HUES48 (cell line): ENCODE data around the gene OLFML3.

Experiments used
- H3K27ac ChIP-seq: one replicate; pipeline ENCODE4 v1.7.0; 2013; ENCODE audit warnings: low read depth, low read length, inconsistent platforms
- H3K27me3 ChIP-seq: 2 replicates; pipeline ENCODE4 v1.6.1; 2013; ENCODE audit warnings: mild to moderate bottlenecking, low read length; ENCODE audit not compliant: control insufficient read depth, insufficient read depth
- H3K36me3 ChIP-seq: 2 replicates; pipeline ENCODE4 v1.6.1; 2013; ENCODE audit warnings: low read length; ENCODE audit not compliant: control insufficient read depth, insufficient read depth
- H3K4me1 ChIP-seq: 2 replicates; pipeline ENCODE4 v1.6.1; 2013; ENCODE audit warnings: mild to moderate bottlenecking, low read length; ENCODE audit not compliant: control insufficient read depth, insufficient read depth
- H3K4me3 ChIP-seq: 2 replicates; pipeline ENCODE4 v1.5.1; 2013; ENCODE audit warnings: mild to moderate bottlenecking, low read depth, low read length
- H3K9ac ChIP-seq: 2 replicates; pipeline ENCODE4 v1.6.1; 2013; ENCODE audit warnings: mild to moderate bottlenecking, low read depth, low read length, moderate library complexity
- H3K9me3 ChIP-seq: 2 replicates; pipeline ENCODE4 v1.6.1; 2013; ENCODE audit warnings: low read length; ENCODE audit not compliant: control insufficient read depth, insufficient read depth

OLFML3 gene

DNA sequence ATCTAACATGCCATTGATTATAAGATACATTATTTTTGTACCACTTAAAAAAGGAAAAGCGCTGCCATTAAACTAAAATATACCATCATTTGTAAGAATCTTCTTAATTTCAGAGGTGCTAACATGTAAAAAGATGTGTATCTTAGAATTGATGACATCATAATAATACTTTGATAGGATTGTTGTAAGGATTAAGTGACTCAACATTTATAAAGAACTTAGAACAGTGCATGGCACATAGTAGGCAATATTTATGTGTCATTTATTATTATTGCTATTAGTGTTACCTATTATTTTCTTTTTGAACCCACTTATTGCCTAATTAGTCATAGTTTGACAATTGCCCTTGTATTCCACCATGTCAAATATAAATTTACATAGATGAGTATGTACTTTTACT, 28.4 kb upstream of the OLFML3 start:
- H3K36me3 ChIP-seq: peaks cover 23% of the 10 kb centered on the region
- no peaks in the 10 kb centered on the region for H3K9me3 ChIP-seq

DNA sequence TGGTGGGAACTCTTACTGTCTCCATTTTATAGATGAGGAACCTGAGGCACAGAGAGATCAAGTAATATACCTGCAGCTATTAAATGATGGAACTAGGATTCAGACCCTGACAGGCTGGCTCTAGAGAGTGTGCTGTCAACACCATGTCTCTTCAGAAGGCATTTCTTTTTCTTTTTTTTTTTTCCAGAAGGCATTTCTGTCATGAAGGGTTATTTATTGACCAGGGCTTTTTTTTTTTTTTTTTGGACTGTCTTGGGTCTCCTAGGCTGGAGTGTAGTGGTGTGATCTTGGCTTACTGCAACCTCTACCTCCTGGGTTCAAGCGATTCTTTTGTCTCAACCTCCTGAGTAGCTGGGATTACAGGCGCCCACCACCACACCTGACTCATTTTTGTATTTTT, 27.6 kb upstream of the OLFML3 start:
- H3K4me3 ChIP-seq: no peak overlapping the region
- peaks cover 25% of the 10 kb centered on the region for H3K4me1 ChIP-seq
- no peaks in the 10 kb centered on the region for H3K27me3 ChIP-seq
- peaks cover 29% of the 10 kb centered on the region for H3K36me3 ChIP-seq
- no peak overlapping the region for H3K9ac ChIP-seq
- H3K9me3 ChIP-seq: no peaks in the 10 kb centered on the region
- no peak overlapping the region for H3K27ac ChIP-seq

More for the DNA sequence above, 28.4 kb upstream of the OLFML3 start:
- no peak overlapping the region for H3K27ac ChIP-seq
- no peak overlapping the region for H3K4me3 ChIP-seq
- H3K27me3 ChIP-seq: no peaks in the 10 kb centered on the region
- peaks cover 32% of the 10 kb centered on the region for H3K4me1 ChIP-seq
- no peak overlapping the region for H3K9ac ChIP-seq

DNA sequence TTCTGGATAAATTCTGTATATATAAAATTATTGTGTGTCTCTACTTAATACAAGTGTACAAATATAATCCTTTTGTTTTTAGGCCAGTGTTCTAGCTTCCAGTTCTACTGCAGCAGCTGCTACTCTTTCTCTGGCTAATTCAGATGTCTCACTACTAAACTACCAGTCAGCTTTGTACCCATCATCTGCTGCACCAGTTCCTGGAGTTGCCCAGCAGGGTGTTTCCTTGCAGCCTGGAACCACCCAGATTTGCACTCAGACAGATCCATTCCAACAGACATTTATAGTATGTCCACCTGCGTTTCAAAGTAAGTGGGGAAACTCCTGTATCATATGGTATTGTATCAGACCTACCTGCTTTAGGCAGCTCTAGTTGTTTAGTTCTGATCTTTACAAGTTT, 21.3 kb upstream of the OLFML3 start:
- Histone ChIP-seq H3K27ac (no peak overlapping the region), H3K27me3 (no peaks in the 10 kb centered on the region), H3K9me3 (no peaks in the 10 kb centered on the region), H3K36me3 (peaks cover 71% of the 10 kb centered on the region), H3K4me1 (no peaks in the 10 kb centered on the region), H3K9ac (no peak overlapping the region), H3K4me3 (no peak overlapping the region)

DNA sequence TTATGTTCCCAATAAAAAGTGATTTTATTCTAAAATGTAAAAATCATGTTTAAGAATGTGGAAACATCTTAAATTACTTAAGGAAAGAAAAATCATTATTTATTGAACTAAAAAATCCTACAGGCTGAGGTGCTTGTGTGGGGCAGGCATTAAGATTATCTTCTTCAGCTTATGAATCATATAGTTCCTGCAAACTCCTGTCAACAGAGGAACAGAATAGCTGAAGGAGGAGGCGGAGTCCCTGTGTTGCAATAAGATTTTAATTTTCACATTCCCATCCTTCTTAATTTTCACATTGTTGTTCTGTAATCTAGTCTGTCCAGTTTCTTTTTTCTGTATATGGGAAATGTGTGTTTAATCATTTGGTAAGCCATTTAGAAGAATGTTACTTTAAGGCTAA, 20.6 kb upstream of the OLFML3 start:
- Histone ChIP-seq H3K9me3 (no peaks in the 10 kb centered on the region), H3K27ac (no peak overlapping the region), H3K4me1 (peaks cover 1% of the 10 kb centered on the region; the same call in 1 of the 2 replicates), H3K27me3 (no peaks in the 10 kb centered on the region), H3K36me3 (peaks cover 76% of the 10 kb centered on the region), H3K4me3 (no peak overlapping the region), H3K9ac (no peak overlapping the region)

DNA sequence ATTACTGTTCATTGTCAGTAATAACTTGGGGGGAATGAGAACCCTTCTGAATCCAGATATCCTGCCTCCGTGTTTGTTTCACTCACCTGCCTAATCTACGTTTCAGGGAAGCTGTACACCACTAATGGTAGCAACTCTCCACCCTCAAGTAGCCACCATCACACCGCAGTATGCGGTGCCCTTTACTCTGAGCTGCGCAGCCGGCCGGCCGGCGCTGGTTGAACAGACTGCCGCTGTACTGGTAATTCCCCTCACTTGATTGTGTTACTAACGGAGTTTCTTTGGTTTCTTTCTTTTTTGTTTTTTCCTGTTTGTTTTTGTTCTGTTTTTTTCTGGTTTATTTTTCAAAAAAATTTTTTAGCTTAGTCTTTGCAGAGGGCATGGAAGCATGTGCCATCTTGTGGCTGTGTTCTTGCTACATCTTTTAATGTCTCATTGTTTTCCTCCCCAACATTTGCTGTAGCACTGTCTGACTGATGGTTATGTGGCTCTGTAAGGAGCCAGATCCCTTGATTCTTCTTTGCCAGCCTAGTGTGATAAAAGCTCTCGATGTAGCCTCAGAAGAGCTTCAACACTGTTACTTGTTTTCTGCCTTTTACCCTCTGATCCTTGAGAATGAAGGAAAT, 15.9 kb upstream of the OLFML3 start:
- Histone ChIP-seq H3K9ac (no peak overlapping the region), H3K4me1 (peaks cover 13% of the 10 kb centered on the region; the same call in 1 of the 2 replicates), H3K27me3 (no peaks in the 10 kb centered on the region), H3K27ac (no peak overlapping the region), H3K4me3 (no peak overlapping the region), H3K36me3 (peaks cover 77% of the 10 kb centered on the region), H3K9me3 (no peaks in the 10 kb centered on the region)

DNA sequence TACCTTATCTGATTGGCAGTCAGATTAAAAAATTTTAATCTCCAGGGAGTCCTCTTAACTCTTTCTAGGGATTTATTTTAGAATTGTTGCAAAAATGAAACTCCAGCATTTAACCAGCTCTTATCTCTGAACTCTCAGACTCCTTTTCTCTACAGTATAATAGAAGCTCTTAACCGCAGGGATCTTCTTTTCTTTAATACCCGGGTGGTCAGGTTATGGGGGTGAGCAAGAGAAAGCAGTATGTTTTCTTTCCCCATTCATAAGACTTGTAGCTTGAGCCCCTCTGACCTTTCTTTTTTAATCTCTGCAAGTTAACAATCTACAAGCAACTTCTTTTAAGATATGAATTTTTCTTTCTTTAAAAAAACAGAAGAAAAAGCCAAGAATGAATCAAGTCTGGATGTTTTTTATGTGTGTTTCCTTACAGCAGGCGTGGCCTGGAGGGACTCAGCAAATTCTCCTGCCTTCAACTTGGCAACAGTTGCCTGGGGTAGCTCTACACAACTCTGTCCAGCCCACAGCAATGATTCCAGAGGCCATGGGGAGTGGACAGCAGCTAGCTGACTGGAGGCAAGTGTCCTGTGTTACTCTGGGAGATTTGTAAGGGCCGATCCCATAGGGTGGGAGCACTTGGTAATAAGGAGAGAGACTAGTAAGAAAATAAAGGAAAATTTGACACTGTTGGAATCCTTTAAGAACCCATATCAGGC, 13.4 kb upstream of the OLFML3 start:
- no peak overlapping the region for H3K27ac ChIP-seq
- H3K9me3 ChIP-seq: no peaks in the 10 kb centered on the region
- H3K27me3 ChIP-seq: no peaks in the 10 kb centered on the region
- no peak overlapping the region for H3K4me3 ChIP-seq
- peaks cover 13% of the 10 kb centered on the region; the same call in 1 of the 2 replicates for H3K4me1 ChIP-seq
- peaks cover 83% of the 10 kb centered on the region for H3K36me3 ChIP-seq
- no peak overlapping the region for H3K9ac ChIP-seq

DNA sequence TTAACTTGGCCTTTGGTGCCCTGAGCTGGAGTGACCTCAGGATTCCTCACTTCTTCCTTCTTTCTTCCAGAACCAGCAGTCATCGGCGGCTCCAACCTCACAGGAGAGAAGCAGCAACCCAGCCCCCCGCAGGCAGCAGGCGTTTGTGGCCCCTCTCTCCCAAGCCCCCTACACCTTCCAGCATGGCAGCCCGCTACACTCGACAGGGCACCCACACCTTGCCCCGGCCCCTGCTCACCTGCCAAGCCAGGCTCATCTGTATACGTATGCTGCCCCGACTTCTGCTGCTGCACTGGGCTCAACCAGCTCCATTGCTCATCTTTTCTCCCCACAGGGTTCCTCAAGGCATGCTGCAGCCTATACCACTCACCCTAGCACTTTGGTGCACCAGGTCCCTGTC, 6.3 kb upstream of the OLFML3 start:
- no peak overlapping the region for H3K4me3 ChIP-seq
- no peak overlapping the region for H3K27ac ChIP-seq
- H3K36me3 ChIP-seq: peaks cover 66% of the 10 kb centered on the region
- H3K9me3 ChIP-seq: no peaks in the 10 kb centered on the region
- H3K4me1 ChIP-seq: peaks cover 33% of the 10 kb centered on the region
- H3K27me3 ChIP-seq: no peaks in the 10 kb centered on the region
- no peak overlapping the region for H3K9ac ChIP-seq

DNA sequence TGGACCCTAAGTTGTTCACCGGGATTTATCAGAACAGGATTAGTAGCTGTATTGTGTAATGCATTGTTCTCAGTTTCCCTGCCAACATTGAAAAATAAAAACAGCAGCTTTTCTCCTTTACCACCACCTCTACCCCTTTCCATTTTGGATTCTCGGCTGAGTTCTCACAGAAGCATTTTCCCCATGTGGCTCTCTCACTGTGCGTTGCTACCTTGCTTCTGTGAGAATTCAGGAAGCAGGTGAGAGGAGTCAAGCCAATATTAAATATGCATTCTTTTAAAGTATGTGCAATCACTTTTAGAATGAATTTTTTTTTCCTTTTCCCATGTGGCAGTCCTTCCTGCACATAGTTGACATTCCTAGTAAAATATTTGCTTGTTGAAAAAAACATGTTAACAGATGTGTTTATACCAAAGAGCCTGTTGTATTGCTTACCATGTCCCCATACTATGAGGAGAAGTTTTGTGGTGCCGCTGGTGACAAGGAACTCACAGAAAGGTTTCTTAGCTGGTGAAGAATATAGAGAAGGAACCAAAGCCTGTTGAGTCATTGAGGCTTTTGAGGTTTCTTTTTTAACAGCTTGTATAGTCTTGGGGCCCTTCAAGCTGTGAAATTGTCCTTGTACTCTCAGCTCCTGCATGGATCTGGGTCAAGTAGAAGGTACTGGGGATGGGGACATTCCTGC, 3.9 kb upstream of the OLFML3 start:
- H3K4me1 ChIP-seq: peaks cover 56% of the 10 kb centered on the region
- H3K9ac ChIP-seq: no peak overlapping the region
- H3K9me3 ChIP-seq: no peaks in the 10 kb centered on the region
- H3K27me3 ChIP-seq: no peaks in the 10 kb centered on the region
- peak overlapping the region; percentile 97 for H3K27ac ChIP-seq
- H3K4me3 ChIP-seq: no peak overlapping the region
- peaks cover 42% of the 10 kb centered on the region for H3K36me3 ChIP-seq

DNA sequence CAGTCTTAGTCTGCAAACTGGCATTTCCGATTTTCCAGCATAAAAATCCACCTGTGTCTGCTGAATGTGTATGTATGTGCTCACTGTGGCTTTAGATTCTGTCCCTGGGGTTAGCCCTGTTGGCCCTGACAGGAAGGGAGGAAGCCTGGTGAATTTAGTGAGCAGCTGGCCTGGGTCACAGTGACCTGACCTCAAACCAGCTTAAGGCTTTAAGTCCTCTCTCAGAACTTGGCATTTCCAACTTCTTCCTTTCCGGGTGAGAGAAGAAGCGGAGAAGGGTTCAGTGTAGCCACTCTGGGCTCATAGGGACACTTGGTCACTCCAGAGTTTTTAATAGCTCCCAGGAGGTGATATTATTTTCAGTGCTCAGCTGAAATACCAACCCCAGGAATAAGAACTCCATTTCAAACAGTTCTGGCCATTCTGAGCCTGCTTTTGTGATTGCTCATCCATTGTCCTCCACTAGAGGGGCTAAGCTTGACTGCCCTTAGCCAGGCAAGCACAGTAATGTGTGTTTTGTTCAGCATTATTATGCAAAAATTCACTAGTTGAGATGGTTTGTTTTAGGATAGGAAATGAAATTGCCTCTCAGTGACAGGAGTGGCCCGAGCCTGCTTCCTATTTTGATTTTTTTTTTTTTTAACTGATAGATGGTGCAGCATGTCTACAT, 2.5 kb upstream of the OLFML3 start:
- peak overlapping the region; percentile 97 for H3K27ac ChIP-seq
- peaks cover 66% of the 10 kb centered on the region for H3K4me1 ChIP-seq

DNA sequence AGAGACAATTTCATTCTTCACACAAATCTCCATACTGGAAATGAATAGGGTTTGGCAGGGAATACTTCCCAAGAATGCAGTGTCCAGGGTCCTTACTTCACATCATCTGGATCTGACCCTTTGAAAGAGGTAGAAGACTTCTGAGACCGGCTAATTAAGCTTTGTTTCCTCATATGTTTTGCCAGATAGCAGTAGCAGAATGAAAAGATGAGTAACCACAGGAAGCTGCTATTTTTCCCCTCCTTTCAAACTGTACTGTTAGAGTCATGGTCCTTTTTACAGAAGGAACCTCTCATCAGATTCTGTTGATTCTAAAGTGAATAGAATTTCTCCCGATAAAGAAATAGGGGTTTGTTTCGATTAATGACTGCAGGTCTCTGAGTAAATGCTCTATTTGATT, 1.4 kb upstream of the OLFML3 start:
- Histone ChIP-seq H3K9me3 (no peaks in the 10 kb centered on the region), H3K4me3 (no peak overlapping the region), H3K36me3 (peaks cover 32% of the 10 kb centered on the region), H3K4me1 (peaks cover 76% of the 10 kb centered on the region), H3K27me3 (no peaks in the 10 kb centered on the region), H3K27ac (peak overlapping the region; percentile 97), H3K9ac (no peak overlapping the region)

More for the DNA sequence above, 2.5 kb upstream of the OLFML3 start:
- Histone ChIP-seq H3K9me3 (no peaks in the 10 kb centered on the region), H3K4me3 (peak overlapping the region; percentile 28; the same call in 1 of the 2 replicates), H3K9ac (no peak overlapping the region), H3K36me3 (peaks cover 42% of the 10 kb centered on the region), H3K27me3 (no peaks in the 10 kb centered on the region)
